ENCODE measurements around the gene WDFY3.
A peak's percentile ranks its signal among the peaks of the same experiment; 100 is the strongest.

WDFY3 gene

GRCh38 chr4:84905646-84906045 is 60.8 kb downstream of the WDFY3 start:
- ATAC-seq, result no peak
- TF ChIP-seq RARB (CRISPR knock-in tag; IDR thresholded peaks at IDR 0.05) (no peak), ZC3H10 (CRISPR knock-in tag; IDR thresholded peaks at IDR 0.05) (no peak), ZFP30 (CRISPR knock-in tag; IDR thresholded peaks at IDR 0.05) (no peak), TOX (CRISPR knock-in tag; IDR thresholded peaks at IDR 0.05; ENCODE audit: borderline replicate concordance) (no peak), PPARA (CRISPR knock-in tag; IDR thresholded peaks at IDR 0.05; ENCODE audit: borderline replicate concordance) (no peak), ARNTL (CRISPR knock-in tag; IDR thresholded peaks at IDR 0.05; ENCODE audit: borderline replicate concordance, low read depth) (no peak), BACH2 (CRISPR knock-in tag; IDR thresholded peaks at IDR 0.05; ENCODE audit: borderline replicate concordance) (no peak), TCF4 (CRISPR knock-in tag; IDR thresholded peaks at IDR 0.05; ENCODE audit: borderline replicate concordance) (no peak), ZNF70 (CRISPR knock-in tag; IDR thresholded peaks at IDR 0.05) (no peak), ZFP3 (CRISPR knock-in tag; IDR thresholded peaks at IDR 0.05) (no peak), PATZ1 (CRISPR knock-in tag; IDR thresholded peaks at IDR 0.05; ENCODE audit: borderline replicate concordance) (no peak), ESRRG (CRISPR knock-in tag; IDR thresholded peaks at IDR 0.05) (no peak), GLIS3 (CRISPR knock-in tag; IDR thresholded peaks at IDR 0.05) (no peak), OSR1 (CRISPR knock-in tag; IDR thresholded peaks at IDR 0.05) (no peak), CSDC2 (CRISPR knock-in tag; IDR thresholded peaks at IDR 0.05) (no peak), ISL1 (CRISPR knock-in tag; IDR thresholded peaks at IDR 0.05) (no peak)
- TF ChIP-seq, protein P1, sequence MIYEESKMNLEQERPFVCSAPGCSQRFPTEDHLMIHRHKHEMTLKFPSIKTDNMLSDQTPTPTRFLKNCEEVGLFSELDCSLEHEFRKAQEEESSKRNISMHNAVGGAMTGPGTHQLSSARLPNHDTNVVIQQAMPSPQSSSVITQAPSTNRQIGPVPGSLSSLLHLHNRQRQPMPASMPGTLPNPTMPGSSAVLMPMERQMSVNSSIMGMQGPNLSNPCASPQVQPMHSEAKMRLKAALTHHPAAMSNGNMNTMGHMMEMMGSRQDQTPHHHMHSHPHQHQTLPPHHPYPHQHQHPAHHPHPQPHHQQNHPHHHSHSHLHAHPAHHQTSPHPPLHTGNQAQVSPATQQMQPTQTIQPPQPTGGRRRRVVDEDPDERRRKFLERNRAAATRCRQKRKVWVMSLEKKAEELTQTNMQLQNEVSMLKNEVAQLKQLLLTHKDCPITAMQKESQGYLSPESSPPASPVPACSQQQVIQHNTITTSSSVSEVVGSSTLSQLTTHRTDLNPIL (CRISPR knock-in tag; IDR thresholded peaks at IDR 0.05; ENCODE audit: low read depth), result no peak

GRCh38 chr4:84901740-84902281 is 64.7 kb downstream of the WDFY3 start:
- no peak for ATAC-seq
- TF ChIP-seq ARNTL (CRISPR knock-in tag; IDR thresholded peaks at IDR 0.05; ENCODE audit: borderline replicate concordance, low read depth) (no peak), ZFP30 (CRISPR knock-in tag; IDR thresholded peaks at IDR 0.05) (no peak), TCF4 (CRISPR knock-in tag; IDR thresholded peaks at IDR 0.05; ENCODE audit: borderline replicate concordance) (0 out of 2 replicates have a peak, but pooled peaks have one; percentile 20), ZFP3 (CRISPR knock-in tag; IDR thresholded peaks at IDR 0.05) (no peak)

DNA sequence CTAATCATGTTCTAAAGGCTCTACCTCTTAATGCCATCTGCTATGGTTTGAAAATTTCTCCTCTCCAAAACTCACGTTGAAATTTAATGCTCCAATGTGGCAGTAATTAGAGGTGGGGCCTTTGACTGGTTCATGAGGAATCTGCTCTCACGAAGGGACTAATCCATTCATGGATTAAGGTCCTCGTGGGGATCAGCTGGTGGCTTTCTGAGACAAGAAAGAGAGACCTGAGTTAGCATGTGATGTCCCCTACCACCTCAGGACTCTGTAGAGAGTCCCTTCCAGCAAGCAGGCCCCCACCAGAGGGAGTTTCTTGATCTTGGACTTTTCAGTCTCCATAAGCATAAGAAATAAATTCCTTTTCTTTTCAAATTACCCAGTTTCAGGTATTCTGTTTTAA is 65.3 kb downstream of the WDFY3 start:
- TF ChIP-seq ARNTL (CRISPR knock-in tag; IDR thresholded peaks at IDR 0.05; ENCODE audit: borderline replicate concordance, low read depth) (no peak), ZFP30 (CRISPR knock-in tag; IDR thresholded peaks at IDR 0.05) (no peak), ESRRG (CRISPR knock-in tag; IDR thresholded peaks at IDR 0.05) (no peak), ZNF565 (CRISPR knock-in tag; conservative IDR thresholded peaks at IDR 0.05; ENCODE audit: low read depth) (no peak), GLIS3 (CRISPR knock-in tag; IDR thresholded peaks at IDR 0.05) (no peak), PPARA (CRISPR knock-in tag; IDR thresholded peaks at IDR 0.05; ENCODE audit: borderline replicate concordance) (no peak), CSDC2 (CRISPR knock-in tag; IDR thresholded peaks at IDR 0.05) (no peak), TOX (CRISPR knock-in tag; IDR thresholded peaks at IDR 0.05; ENCODE audit: borderline replicate concordance) (no peak), PATZ1 (CRISPR knock-in tag; IDR thresholded peaks at IDR 0.05; ENCODE audit: borderline replicate concordance) (no peak), ZNF70 (CRISPR knock-in tag; IDR thresholded peaks at IDR 0.05) (no peak), ZFP3 (CRISPR knock-in tag; IDR thresholded peaks at IDR 0.05) (no peak), OSR1 (CRISPR knock-in tag; IDR thresholded peaks at IDR 0.05) (no peak), POU6F1 (CRISPR knock-in tag; IDR thresholded peaks at IDR 0.05; ENCODE audit: borderline replicate concordance, low read depth) (no peak), ISL1 (CRISPR knock-in tag; IDR thresholded peaks at IDR 0.05) (no peak), TCF4 (CRISPR knock-in tag; IDR thresholded peaks at IDR 0.05; ENCODE audit: borderline replicate concordance) (no peak), BACH2 (CRISPR knock-in tag; IDR thresholded peaks at IDR 0.05; ENCODE audit: borderline replicate concordance) (no peak)
- TF ChIP-seq, protein P2, sequence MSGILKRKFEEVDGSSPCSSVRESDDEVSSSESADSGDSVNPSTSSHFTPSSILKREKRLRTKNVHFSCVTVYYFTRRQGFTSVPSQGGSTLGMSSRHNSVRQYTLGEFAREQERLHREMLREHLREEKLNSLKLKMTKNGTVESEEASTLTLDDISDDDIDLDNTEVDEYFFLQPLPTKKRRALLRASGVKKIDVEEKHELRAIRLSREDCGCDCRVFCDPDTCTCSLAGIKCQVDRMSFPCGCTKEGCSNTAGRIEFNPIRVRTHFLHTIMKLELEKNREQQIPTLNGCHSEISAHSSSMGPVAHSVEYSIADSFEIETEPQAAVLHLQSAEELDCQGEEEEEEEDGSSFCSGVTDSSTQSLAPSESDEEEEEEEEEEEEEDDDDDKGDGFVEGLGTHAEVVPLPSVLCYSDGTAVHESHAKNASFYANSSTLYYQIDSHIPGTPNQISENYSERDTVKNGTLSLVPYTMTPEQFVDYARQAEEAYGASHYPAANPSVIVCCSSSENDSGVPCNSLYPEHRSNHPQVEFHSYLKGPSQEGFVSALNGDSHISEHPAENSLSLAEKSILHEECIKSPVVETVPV (CRISPR knock-in tag; IDR thresholded peaks at IDR 0.05), result no peak
- ATAC-seq, result no peak

Data from SK-N-SH treated with all-trans-retinoic acid at 6 μM for 48 hours (cell line).